Non-pigmented ciliary epithelial cell (primary cell): ENCODE data around the gene DLGAP4.

ENCODE experiments used
- DNase-seq: peaks from one replicate; pipeline ENCODE4 v3.0.0-alpha.2; 2010; ENCODE audit warnings: low read depth

DLGAP4 gene

DNA sequence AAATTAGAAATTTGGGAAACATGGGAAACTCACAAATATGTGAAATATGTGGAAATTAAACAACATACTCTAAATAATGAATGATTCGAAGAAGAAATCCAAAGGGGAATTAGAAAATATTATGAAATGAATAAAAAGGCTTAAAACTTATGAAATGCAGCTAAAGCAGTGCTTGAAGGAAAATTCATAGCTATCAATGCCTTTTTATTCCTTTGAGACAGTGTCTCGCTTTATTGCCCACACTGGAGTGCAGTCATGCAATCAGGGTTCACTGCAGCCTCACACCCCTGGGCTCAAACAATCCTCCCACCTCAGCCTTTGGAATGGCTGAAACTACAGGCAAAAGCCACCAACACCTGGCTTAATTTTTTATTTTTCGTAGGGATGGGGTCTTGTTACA is 259.4 kb downstream of the DLGAP4 start:
- DNase-seq, result no peak

GRCh38 chr20:36569847-36570429 is 263.8 kb downstream of the DLGAP4 start:
- no peak for DNase-seq

GRCh38 chr20:36571564-36572504 is 265.7 kb downstream of the DLGAP4 start:
- DNase-seq, result no peak

DNA sequence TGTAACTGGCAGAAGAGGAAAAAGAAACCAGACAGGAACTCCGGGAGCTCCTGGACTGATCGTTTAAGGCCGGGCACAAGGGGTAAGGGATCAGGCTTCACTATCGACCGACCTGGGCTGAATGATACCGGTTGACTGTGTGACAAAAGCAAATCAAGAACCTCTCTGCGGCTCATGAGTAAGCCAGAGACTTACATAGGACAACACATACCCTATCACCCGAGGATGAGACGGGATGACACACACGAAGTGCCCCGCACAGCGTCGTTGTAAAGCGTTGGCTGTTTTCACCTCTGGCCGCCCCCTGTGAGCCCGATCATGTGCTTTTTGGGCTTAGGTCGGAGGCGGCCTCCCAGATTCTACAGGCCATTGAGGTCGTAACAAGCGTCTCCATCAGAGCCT is 266.6 kb downstream of the DLGAP4 start:
- no peak for DNase-seq

GRCh38 chr20:36573103-36573797 is 267.1 kb downstream of the DLGAP4 start, which contains the start of gene TGIF2:
TSS of gene TGIF2 (plus strand) at chr20:36573597. CDS start at chr20:36578775, 5,178 bp downstream.
- DNase-seq, result no peak

GRCh38 chr20:36573798-36574365 is 267.7 kb downstream of the DLGAP4 start:
- no peak for DNase-seq

DNA sequence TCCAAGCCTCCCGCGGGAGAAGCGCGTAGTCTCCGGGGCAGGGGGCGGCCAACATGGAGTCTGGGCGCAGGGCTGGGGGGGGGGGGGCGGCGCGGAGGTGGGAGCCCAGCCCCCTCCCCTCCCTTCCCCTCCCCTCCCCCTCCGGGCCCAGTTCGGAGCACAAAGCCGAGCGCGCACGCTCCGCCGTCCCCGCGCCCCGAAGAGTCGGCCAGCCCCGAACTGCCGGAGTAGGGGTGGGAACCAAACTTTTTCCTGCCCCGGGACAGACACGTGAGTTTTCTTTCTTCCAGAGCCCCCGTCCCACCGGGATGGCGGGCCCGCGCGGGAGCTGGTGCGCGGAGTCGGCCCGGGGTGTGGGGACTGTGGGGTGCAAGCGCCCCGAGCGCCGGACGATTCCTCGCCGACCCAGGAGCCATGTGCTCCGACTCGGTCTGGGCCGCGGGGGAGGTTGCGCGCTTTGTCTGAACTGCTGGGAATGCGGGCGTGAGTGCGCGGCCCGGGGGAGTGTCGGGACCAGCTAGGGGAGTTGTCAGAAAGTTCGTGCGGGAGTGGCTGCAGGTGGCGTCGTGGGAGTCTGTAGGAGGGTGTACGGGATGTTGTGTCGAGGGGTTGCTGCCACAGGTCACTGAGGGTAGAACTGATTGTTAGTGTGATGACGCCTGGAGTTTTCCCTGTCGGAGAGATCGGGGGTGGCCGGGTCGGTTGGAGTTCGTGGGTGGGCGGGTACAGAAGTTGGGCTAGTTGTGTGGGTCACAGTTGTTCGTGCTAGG is 268.4 kb downstream of the DLGAP4 start:
- DNase-seq, result no peak

DNA sequence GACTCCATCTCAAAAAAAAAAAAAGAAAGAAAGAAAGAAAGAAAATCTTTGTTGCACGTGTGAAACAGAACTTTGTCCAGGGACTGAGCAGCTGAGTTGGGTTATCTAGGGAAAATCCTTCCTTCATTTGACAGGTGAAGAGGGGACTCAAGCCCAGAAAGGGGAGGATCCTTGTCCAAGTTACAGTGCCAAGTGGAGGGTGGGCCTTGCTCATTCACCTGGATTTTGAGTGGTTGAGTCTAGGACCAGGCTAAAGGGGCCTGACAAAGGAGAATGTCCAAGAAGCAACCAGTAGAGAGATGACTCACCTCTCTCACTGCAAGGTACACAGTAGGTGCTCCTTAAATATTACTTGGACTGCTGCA is 269.9 kb downstream of the DLGAP4 start:
- DNase-seq, result no peak
